ENCODE measurements around the gene RAP2A. TPM values are rescaled to one million over a fixed set of nuclear protein-coding genes. Genes with fewer than 3 reads are reported as not detected.
A peak's percentile ranks its signal among the peaks of the same experiment; 100 is the strongest.

RAP2A gene
- total RNA-seq (10 to 100 TPM; 13.0 to 37.9 (median 23.0) TPM), polyA plus RNA-seq (10 to 100 TPM in 1 of 3 donors, 1 to 10 TPM in 2; 3.6 to 19.9 (median 4.8) TPM)
- long read RNA-seq, donor 1, full-length matches to known transcripts, result 6 of 6 reads
- long read RNA-seq, donor 1, partial matches to known transcripts, result 0 of 6 reads
- long read RNA-seq, donor 1, other reads (novel, unspliced or antisense), result 0 of 6 reads
- long read RNA-seq, donor 2, full-length matches to known transcripts, result 2 of 2 reads
- long read RNA-seq, donor 2, partial matches to known transcripts, result 0 of 2 reads
- long read RNA-seq, donor 2, other reads (novel, unspliced or antisense), result 0 of 2 reads
- long read RNA-seq, donor 3, full-length matches to known transcripts, result 2 of 2 reads
- long read RNA-seq, donor 3, partial matches to known transcripts, result 0 of 2 reads
- long read RNA-seq, donor 3, other reads (novel, unspliced or antisense), result 0 of 2 reads
- long read RNA-seq, donor 4, result 0 reads
- long read RNA-seq, donor 5, full-length matches to known transcripts, result 22 of 26 reads
- long read RNA-seq, donor 5, partial matches to known transcripts, result 0 of 26 reads
- long read RNA-seq, donor 5, other reads (novel, unspliced or antisense), result 4 of 26 reads
- long read RNA-seq, donor 6, result 0 reads
- long read RNA-seq, donor 7, full-length matches to known transcripts, result 2 of 2 reads
- long read RNA-seq, donor 7, partial matches to known transcripts, result 0 of 2 reads
- long read RNA-seq, donor 7, other reads (novel, unspliced or antisense), result 0 of 2 reads
- long read RNA-seq, donor 8, full-length matches to known transcripts, result 10 of 10 reads
- long read RNA-seq, donor 8, partial matches to known transcripts, result 0 of 10 reads
- long read RNA-seq, donor 8, other reads (novel, unspliced or antisense), result 0 of 10 reads
- long read RNA-seq, donor 9, full-length matches to known transcripts, result 5 of 5 reads
- long read RNA-seq, donor 9, partial matches to known transcripts, result 0 of 5 reads
- long read RNA-seq, donor 9, other reads (novel, unspliced or antisense), result 0 of 5 reads
- long read RNA-seq, donor 10, full-length matches to known transcripts, result 5 of 5 reads
- long read RNA-seq, donor 10, partial matches to known transcripts, result 0 of 5 reads
- long read RNA-seq, donor 10, other reads (novel, unspliced or antisense), result 0 of 5 reads

DNA sequence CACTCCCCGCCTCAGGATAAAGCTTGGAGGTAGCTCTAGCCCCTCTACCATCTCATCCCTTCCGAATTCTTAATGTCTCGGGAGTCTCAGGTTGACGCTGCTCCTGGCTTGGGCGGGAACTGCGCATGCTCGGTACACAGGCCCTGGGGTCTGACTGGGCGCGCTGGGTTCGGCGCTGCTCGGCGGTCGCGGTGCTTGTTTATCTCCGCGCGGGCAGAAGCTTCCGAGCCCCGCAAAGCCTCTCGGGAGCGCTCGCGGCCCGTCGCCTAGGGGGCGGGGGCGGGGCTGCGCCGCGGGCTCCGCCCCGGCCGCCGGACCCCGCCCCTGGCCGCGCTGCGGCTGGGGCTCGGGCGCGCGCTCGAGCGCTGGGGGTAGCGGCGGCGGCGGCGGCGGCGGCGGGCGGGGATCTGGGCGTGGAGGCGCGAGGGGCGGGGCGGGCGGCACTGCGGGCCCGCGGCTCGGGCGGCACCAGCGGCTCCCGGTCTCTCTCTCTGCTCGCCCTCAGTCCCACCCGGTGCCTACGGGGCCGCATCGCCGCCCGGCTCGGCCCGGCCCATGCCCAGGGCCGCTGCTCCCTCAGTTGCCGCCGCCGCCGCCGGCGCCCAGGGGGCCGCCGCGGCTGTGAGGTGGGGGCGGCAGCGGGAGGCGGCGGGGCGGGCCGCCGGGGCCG, at the start of gene RAP2A:
Gene RAP2A, plus strand, starts transcription at position 443 of the 670 bp plus-strand sequence. CDS start 302 bp downstream, outside the sequence.
- intact Hi-C loops (cut with DNase I), result no loop called here
- no peaks in the 10 kb centered on the region for H3K36me3 ChIP-seq (replicated peaks in 1 of 2)
- TF ChIP-seq POLR2A (IDR thresholded peaks at IDR 0.05) (peak; percentile 37 to 95), CTCF (IDR thresholded peaks at IDR 0.05) (peak in 1 of 6 experiments; percentile 3)
- peak within 1 kb of the TSS; percentile 44 to 92 (median 68) for H3K4me3 ChIP-seq
- H3K4me1 ChIP-seq (replicated peaks in 1 of 2), result peaks cover 4 to 48% of the 10 kb centered on the region in 2 donors
- no peaks in the 10 kb centered on the region for H3K9me3 ChIP-seq (replicated peaks in 1 of 3)
- peak within 1 kb of the TSS; percentile 97 to 99 (median 98) for H3K27ac ChIP-seq
- WGBS, 4 donors, result 0 to 3% (median 1%) methylated on average over 4 to 94 of the region's 94 CpGs
- DNase-seq, result peak; percentile 91 to 95 (median 92)
- no peaks in the 10 kb centered on the region for H3K27me3 ChIP-seq

DNA sequence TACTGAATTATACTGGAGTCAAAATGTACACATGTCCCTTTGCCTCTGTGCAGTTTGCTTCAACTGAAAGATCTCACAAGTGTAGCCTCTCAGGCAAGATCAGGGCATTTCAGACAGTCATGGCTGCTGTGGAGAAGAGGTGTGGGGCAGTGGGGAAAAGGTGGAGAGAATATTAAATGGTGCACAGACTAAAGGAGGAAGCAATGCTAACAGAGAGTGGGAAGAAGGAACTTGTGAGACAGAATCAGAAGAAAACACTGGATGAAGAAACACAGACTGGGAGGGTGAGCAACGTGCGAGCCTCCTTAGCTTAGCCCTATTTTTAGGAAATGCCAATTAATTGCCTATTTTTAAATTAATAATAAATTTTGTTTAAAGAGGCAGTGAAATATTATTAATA, 49.6 kb upstream of the RAP2A start:
- Histone ChIP-seq H3K27ac (peak overlapping the region in 1 of 5 donors; percentile 19), H3K4me1 (replicated peaks in 1 of 2) (peaks cover 0 to 42% of the 10 kb centered on the region in 2 donors), H3K4me3 (no peak overlapping the region), H3K9me3 (replicated peaks in 1 of 3) (no peaks in the 10 kb centered on the region), H3K36me3 (replicated peaks in 1 of 2) (peaks cover 0 to 7% of the 10 kb centered on the region in 2 donors), H3K27me3 (no peaks in the 10 kb centered on the region)
- intact Hi-C loops (cut with DNase I), result no loop called here
- TF ChIP-seq POLR2A (IDR thresholded peaks at IDR 0.05) (no peak), CTCF (IDR thresholded peaks at IDR 0.05) (no peak)
- DNase-seq, result no peak
- 65 to 77% (median 71%) methylated on average over 2 of the region's 2 CpGs for WGBS, 4 donors

GRCh38 chr13:97385146-97385545, 48.8 kb upstream of the RAP2A start:
- TF ChIP-seq CTCF (IDR thresholded peaks at IDR 0.05) (no peak), POLR2A (IDR thresholded peaks at IDR 0.05) (no peak)
- H3K9me3 ChIP-seq (replicated peaks in 1 of 3), result peaks cover 0 to 3% (median 0%) of the 10 kb centered on the region in 3 donors
- H3K4me3 ChIP-seq, result no peak overlapping the region
- peaks cover 0 to 7% of the 10 kb centered on the region in 2 donors for H3K36me3 ChIP-seq (replicated peaks in 1 of 2)
- intact Hi-C loops (cut with DNase I), result no loop called here
- peaks cover 3 to 50% of the 10 kb centered on the region in 2 donors for H3K4me1 ChIP-seq (replicated peaks in 1 of 2)
- DNase-seq, result no peak
- H3K27ac ChIP-seq, result peak overlapping the region in 1 of 5 donors; percentile 47
- no peaks in the 10 kb centered on the region for H3K27me3 ChIP-seq

Measured in adrenal gland (tissue), 19 donors.